ENCODE data around the gene ZCCHC2. TPM values are rescaled to one million over a fixed set of nuclear protein-coding genes. Genes with fewer than 3 reads are reported as not detected.
A peak's percentile ranks its signal among the peaks of the same experiment; 100 is the strongest.

ZCCHC2 gene
- total RNA-seq, 1 experiment from 2014 or later: 43.5 TPM

GRCh38 chr18:62531931-62532330 is 9.1 kb downstream of the ZCCHC2 start:
- CTCF ChIA-PET: interaction anchor here (0.6 kb wide), 2 partner anchors 42 to 922 kb away, joined by 3 to 4 read pairs; no protein-coding TSS in a partner anchor
- H3K36me3 Mint-ChIP-seq (ENCODE audit: insufficient read depth, unreplicated experiment): peaks cover 34% of the 10 kb centered on the region

GRCh38 chr18:62536005-62536404 is 13.2 kb downstream of the ZCCHC2 start:
- peaks cover 50% of the 10 kb centered on the region for H3K4me1 Mint-ChIP-seq (ENCODE audit: low read depth, unreplicated experiment)
- intact Hi-C loops (cut with micrococcal nuclease; ENCODE audit: unreplicated experiment): no loop called here
- peaks cover 30% of the 10 kb centered on the region for H3K36me3 Mint-ChIP-seq (ENCODE audit: insufficient read depth, unreplicated experiment)
- H3K27me3 Mint-ChIP-seq (ENCODE audit: unreplicated experiment): no peaks in the 10 kb centered on the region
- DNase-seq: no peak
- CTCF ChIA-PET: no interaction called here
- H3K4me3 Mint-ChIP-seq (ENCODE audit: low read depth, unreplicated experiment): no peak overlapping the region
- H3K9me3 Mint-ChIP-seq (ENCODE audit: low read depth, unreplicated experiment): no peaks in the 10 kb centered on the region
- H3K27ac Mint-ChIP-seq (ENCODE audit: unreplicated experiment): no peak overlapping the region
- TF ChIP-seq CTCF (IDR thresholded peaks at IDR 0.05; ENCODE audit: unreplicated experiment): no peak
- BruUV-seq (replicated peaks): no TSS peak

More at GRCh38 chr18:62531931-62532330, 9.1 kb downstream of the ZCCHC2 start:
- H3K27me3 Mint-ChIP-seq (ENCODE audit: unreplicated experiment): no peaks in the 10 kb centered on the region
- no peak for DNase-seq
- H3K4me3 Mint-ChIP-seq (ENCODE audit: low read depth, unreplicated experiment): no peak overlapping the region
- H3K27ac Mint-ChIP-seq (ENCODE audit: unreplicated experiment): no peak overlapping the region
- intact Hi-C loops (cut with micrococcal nuclease; ENCODE audit: unreplicated experiment): no loop called here
- TF ChIP-seq CTCF (IDR thresholded peaks at IDR 0.05; ENCODE audit: unreplicated experiment): no peak
- no TSS peak for BruUV-seq (replicated peaks)
- peaks cover 58% of the 10 kb centered on the region for H3K4me1 Mint-ChIP-seq (ENCODE audit: low read depth, unreplicated experiment)
- H3K9me3 Mint-ChIP-seq (ENCODE audit: low read depth, unreplicated experiment): no peaks in the 10 kb centered on the region

- no peak for DNase-seq
- CTCF ChIA-PET: interaction anchor here (0.7 kb wide), 1 partner anchor 30 kb away, joined by 4 read pairs; no protein-coding TSS in a partner anchor
- H3K4me1 Mint-ChIP-seq (ENCODE audit: low read depth, unreplicated experiment): peaks cover 38% of the 10 kb centered on the region
- no peaks in the 10 kb centered on the region for H3K27me3 Mint-ChIP-seq (ENCODE audit: unreplicated experiment)
- H3K27ac Mint-ChIP-seq (ENCODE audit: unreplicated experiment): no peak overlapping the region
- peaks cover 35% of the 10 kb centered on the region for H3K36me3 Mint-ChIP-seq (ENCODE audit: insufficient read depth, unreplicated experiment)
- no peak overlapping the region for H3K4me3 Mint-ChIP-seq (ENCODE audit: low read depth, unreplicated experiment)
- TF ChIP-seq CTCF (IDR thresholded peaks at IDR 0.05; ENCODE audit: unreplicated experiment): no peak
- no TSS peak for BruUV-seq (replicated peaks)
- intact Hi-C loops (cut with micrococcal nuclease; ENCODE audit: unreplicated experiment): no loop called here
- no peaks in the 10 kb centered on the region for H3K9me3 Mint-ChIP-seq (ENCODE audit: low read depth, unreplicated experiment)
Observed at GRCh38 chr18:62537042-62537894, 14.4 kb downstream of the ZCCHC2 start.

- no TSS peak for BruUV-seq (replicated peaks)
- no peak for TF ChIP-seq CTCF (IDR thresholded peaks at IDR 0.05; ENCODE audit: unreplicated experiment)
- peaks cover 38% of the 10 kb centered on the region for H3K36me3 Mint-ChIP-seq (ENCODE audit: insufficient read depth, unreplicated experiment)
- H3K4me1 Mint-ChIP-seq (ENCODE audit: low read depth, unreplicated experiment): peaks cover 32% of the 10 kb centered on the region
- no peak for DNase-seq
- peak overlapping the region; percentile 33 for H3K27ac Mint-ChIP-seq (ENCODE audit: unreplicated experiment)
- no peaks in the 10 kb centered on the region for H3K27me3 Mint-ChIP-seq (ENCODE audit: unreplicated experiment)
- intact Hi-C loops (cut with micrococcal nuclease; ENCODE audit: unreplicated experiment): no loop called here
- H3K9me3 Mint-ChIP-seq (ENCODE audit: low read depth, unreplicated experiment): no peaks in the 10 kb centered on the region
- H3K4me3 Mint-ChIP-seq (ENCODE audit: low read depth, unreplicated experiment): no peak overlapping the region
- CTCF ChIA-PET: interaction anchor here (0.7 kb wide), 1 partner anchor 29 kb away, joined by 4 read pairs; no protein-coding TSS in a partner anchor
Observed at GRCh38 chr18:62537946-62538345, 15.1 kb downstream of the ZCCHC2 start.
